Measurements from ENCODE around the gene ZNF784.

DNA sequence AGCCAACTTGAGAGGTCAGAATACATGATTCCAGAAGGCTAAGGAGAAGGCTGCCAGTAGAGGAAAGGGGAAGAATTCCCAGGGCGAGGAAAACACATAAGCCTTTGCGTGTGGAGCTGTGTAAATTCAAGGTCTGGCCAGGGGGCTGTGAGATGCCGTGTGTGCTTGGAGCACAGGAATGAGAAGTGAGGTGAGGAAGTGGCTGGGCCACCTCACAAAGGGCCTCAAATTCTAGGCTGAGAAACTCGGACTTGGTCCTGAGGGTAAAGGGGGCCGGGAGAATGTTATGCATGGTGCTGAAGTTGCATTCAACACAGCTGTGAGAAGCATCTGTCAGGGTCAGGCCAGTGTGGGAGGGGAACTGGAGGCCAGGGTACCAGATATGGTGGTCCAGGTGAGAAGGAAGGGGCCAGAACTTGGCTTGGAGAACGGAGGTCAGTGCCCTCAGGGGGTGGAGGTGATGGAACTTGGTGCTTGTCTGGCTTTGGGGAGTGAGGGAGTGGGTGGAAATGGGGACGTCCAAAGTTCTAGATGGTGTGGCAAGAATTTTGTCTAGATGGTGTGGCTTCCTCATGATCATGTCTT, 11.6 kb upstream of the ZNF784 start:
- TF ChIP-seq GATA2 (IDR thresholded peaks at IDR 0.05; ENCODE audit: low read depth, low read length) (no peak), GATA3 (IDR thresholded peaks at IDR 0.05; ENCODE audit: low read depth, low read length) (no peak)

Measured in SH-SY5Y (cell line).